A673 (cell line): ENCODE measurements around the gene NOS3.

Experiments used
- EZH2 ChIP-seq: fragments of 200-600 bp; sonication (generic); IDR thresholded peaks from 2 replicates; pipeline ENCODE4 v1.6.1; 2017; ENCODE audit warnings: borderline replicate concordance, low read depth, mild to moderate bottlenecking, mixed read lengths, antibody characterized with exemption, low read length; ENCODE audit not compliant: poor library complexity, severe bottlenecking
- TF ChIP-seq, protein P1 (sequence below): fragments of 300-800, 200-600 bp; sonication (generic); conservative IDR thresholded peaks from 2 replicates; pipeline ENCODE4 v1.5.1; 2017; ENCODE audit warnings: low read depth, mild to moderate bottlenecking, antibody characterized with exemption, low read length, moderate library complexity, mixed read lengths

DNA sequence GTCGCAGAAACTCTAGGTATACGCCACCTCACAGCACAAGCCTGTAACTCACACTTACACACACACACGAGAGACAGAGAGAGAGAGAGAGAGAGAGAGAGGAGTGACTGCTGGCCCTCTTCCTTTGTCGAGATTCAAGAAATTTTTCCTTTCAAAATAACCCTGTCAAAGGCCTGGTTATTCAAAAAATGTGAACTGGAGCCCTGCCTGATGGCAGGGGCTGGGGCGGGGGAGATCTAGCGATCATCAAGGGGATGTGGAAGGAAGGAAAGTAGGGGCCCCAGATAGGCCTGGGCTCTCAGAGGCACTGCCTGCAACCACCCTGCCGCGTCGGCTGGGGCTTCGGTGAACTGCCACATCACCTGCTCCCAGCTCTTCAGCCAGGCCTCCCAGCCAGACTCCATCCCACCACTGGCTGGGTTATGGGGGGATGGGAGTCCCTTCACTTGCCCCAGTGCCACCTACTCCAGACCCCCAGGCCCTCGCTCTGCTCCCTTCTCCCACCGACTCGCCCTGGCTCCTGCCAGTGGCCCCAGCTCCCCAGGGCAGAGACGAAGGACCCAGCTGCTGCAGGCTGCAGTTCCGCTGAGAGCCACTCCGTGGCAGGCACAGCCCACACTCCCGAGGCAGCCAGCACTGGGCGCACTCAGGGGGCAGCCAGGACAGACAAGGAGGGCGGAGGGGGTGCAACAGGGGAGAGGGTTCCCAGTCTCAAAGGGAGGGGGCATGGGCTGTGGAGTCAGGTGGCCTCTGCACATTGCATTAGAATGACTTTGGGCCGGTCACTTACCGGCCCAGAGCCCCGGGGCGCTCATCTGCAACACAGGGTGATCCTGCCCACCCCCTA lies 28.0 kb upstream of the NOS3 start:
- TF ChIP-seq, protein P1, sequence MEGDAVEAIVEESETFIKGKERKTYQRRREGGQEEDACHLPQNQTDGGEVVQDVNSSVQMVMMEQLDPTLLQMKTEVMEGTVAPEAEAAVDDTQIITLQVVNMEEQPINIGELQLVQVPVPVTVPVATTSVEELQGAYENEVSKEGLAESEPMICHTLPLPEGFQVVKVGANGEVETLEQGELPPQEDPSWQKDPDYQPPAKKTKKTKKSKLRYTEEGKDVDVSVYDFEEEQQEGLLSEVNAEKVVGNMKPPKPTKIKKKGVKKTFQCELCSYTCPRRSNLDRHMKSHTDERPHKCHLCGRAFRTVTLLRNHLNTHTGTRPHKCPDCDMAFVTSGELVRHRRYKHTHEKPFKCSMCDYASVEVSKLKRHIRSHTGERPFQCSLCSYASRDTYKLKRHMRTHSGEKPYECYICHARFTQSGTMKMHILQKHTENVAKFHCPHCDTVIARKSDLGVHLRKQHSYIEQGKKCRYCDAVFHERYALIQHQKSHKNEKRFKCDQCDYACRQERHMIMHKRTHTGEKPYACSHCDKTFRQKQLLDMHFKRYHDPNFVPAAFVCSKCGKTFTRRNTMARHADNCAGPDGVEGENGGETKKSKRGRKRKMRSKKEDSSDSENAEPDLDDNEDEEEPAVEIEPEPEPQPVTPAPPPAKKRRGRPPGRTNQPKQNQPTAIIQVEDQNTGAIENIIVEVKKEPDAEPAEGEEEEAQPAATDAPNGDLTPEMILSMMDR, result peak; percentile 95
- no peak for TF ChIP-seq EZH2
